Mesodermal cell (in vitro differentiated cells): ENCODE data around the gene ZNF683.
"Not testable (repeated sequence)": the region's sequence is repeated elsewhere in the genome, so short reads cannot be mapped to it uniquely, and the experiment has no call there.

Experiments used
- H3K27ac ChIP-seq: 2 replicates; pipeline ENCODE4 v1.7.0; 2013; ENCODE audit warnings: mild to moderate bottlenecking, low read depth, low read length, moderate library complexity; ENCODE audit not compliant: severe bottlenecking
- H3K36me3 ChIP-seq: 2 replicates; pipeline ENCODE4 v1.7.1; 2013; ENCODE audit warnings: mild to moderate bottlenecking, low read length, moderate library complexity; ENCODE audit not compliant: control insufficient read depth, insufficient read depth
- H3K4me1 ChIP-seq: one replicate; pipeline ENCODE4 v1.7.1; 2013; ENCODE audit warnings: mild to moderate bottlenecking, low read length; ENCODE audit not compliant: insufficient read depth, control insufficient read depth, poor library complexity, severe bottlenecking
- H3K4me3 ChIP-seq: 2 replicates; pipeline ENCODE4 v1.7.0; 2013; ENCODE audit warnings: low read length, control low read depth, mild to moderate bottlenecking; ENCODE audit not compliant: insufficient read depth, poor library complexity, severe bottlenecking; ENCODE audit errors: extremely low read depth
- H3K9me3 ChIP-seq: 2 replicates; pipeline ENCODE4 v1.7.1; 2013; ENCODE audit warnings: mild to moderate bottlenecking, low read length, moderate library complexity; ENCODE audit not compliant: control insufficient read depth
- WGBS, 2 experiments: methylation state at CpG; one replicate each; pipeline ENCODE4 v1.1.5; 2013; ENCODE audit warnings: missing lambda C conversion rate in 2 of 2; ENCODE audit not compliant: insufficient coverage in 2 of 2; 5-methylcytosine and 5-hydroxymethylcytosine counted together

Gene ZNF683

GRCh38 chr1:26333312-26333711, 39.2 kb downstream of the ZNF683 start:
- not testable (repeated sequence) for H3K4me3 ChIP-seq, H3K36me3 ChIP-seq, H3K9me3 ChIP-seq, H3K27ac ChIP-seq
- H3K4me1 ChIP-seq, result peaks cover 13% of the 10 kb centered on the region
- WGBS, 2 experiments, result 89 to 92% methylated on average over 4 to 5 of the region's 8 CpGs

- H3K4me3 ChIP-seq, result no peak overlapping the region
- 92 to 94% methylated on average over 3 of the region's 5 CpGs for WGBS, 2 experiments
- H3K36me3 ChIP-seq, result no peaks in the 10 kb centered on the region
- no peaks in the 10 kb centered on the region for H3K9me3 ChIP-seq
- H3K27ac ChIP-seq, result no peak overlapping the region
- H3K4me1 ChIP-seq, result peaks cover 12% of the 10 kb centered on the region
Observed at GRCh38 chr1:26330276-26330675, 42.3 kb downstream of the ZNF683 start.

DNA sequence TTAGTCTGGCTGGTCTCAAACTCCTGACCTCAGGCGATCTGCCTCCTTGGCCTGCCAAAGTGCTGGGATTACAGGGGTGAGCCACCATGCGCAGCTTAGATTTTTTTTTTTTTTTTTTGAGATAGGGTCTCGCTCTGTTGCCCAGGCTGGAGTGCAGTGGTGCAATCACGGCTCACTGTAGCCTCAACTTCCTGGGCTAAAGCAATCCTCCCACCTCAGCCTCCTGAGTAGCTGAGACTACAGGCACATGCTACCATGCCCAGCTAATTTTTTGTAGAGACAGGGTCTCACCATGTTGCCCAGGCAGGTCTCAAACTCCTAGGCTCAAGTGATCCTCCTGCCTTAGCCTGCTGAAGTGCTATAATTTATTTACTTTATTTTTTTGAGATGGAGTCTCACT, 43.2 kb downstream of the ZNF683 start:
- not testable (repeated sequence) for H3K4me3 ChIP-seq
- H3K4me1 ChIP-seq, result peaks cover 12% of the 10 kb centered on the region
- WGBS, 2 experiments, result 91 to 100% methylated on average over 1 to 3 of the region's 4 CpGs

DNA sequence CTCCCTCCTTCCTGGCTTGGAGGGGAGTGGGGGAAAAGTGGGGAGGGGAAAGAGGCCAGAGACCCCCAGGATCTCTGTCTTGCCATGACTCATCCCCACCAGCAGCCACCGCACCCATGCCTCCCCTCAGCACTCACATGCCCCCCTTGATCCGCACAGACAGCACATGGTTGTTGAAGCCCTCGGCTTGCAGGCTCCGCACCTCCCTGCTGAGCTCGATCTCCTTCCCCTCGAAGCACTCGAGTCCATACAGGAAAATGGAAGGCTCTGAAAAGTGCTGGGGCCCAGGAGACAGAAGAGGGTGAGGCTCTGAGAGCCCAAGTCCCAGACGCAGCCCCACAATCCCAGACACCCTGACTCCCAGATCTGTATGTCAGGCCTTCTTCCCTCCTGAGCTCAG, 44.0 kb downstream of the ZNF683 start:
- no peak overlapping the region for H3K4me3 ChIP-seq
- H3K27ac ChIP-seq, result no peak overlapping the region
- no peaks in the 10 kb centered on the region for H3K9me3 ChIP-seq
- WGBS, 2 experiments, result 81 to 90% methylated on average over 6 to 7 of the region's 8 CpGs
- peaks cover 3% of the 10 kb centered on the region for H3K36me3 ChIP-seq
- peaks cover 12% of the 10 kb centered on the region for H3K4me1 ChIP-seq

More for the DNA sequence above, 43.2 kb downstream of the ZNF683 start:
- not testable (repeated sequence) for H3K27ac ChIP-seq, H3K9me3 ChIP-seq, H3K36me3 ChIP-seq

- H3K36me3 ChIP-seq, result peaks cover 3% of the 10 kb centered on the region
- peaks cover 12% of the 10 kb centered on the region for H3K4me1 ChIP-seq
- WGBS, 2 experiments, result 79 to 88% methylated on average over 7 to 8 of the region's 8 CpGs
Observed at GRCh38 chr1:26327956-26328362, 44.6 kb downstream of the ZNF683 start.

GRCh38 chr1:26324550-26324949, 48.0 kb downstream of the ZNF683 start:
- Histone ChIP-seq H3K36me3 (peaks cover 3% of the 10 kb centered on the region), H3K9me3 (no peaks in the 10 kb centered on the region), H3K27ac (no peak overlapping the region), H3K4me1 (peaks cover 15% of the 10 kb centered on the region), H3K4me3 (no peak overlapping the region)
- WGBS, 2 experiments, result 83 to 100% methylated on average over 1 to 2 of the region's 3 CpGs

More at GRCh38 chr1:26327956-26328362, 44.6 kb downstream of the ZNF683 start:
- Histone ChIP-seq H3K27ac (no peak overlapping the region), H3K4me3 (no peak overlapping the region), H3K9me3 (no peaks in the 10 kb centered on the region)

DNA sequence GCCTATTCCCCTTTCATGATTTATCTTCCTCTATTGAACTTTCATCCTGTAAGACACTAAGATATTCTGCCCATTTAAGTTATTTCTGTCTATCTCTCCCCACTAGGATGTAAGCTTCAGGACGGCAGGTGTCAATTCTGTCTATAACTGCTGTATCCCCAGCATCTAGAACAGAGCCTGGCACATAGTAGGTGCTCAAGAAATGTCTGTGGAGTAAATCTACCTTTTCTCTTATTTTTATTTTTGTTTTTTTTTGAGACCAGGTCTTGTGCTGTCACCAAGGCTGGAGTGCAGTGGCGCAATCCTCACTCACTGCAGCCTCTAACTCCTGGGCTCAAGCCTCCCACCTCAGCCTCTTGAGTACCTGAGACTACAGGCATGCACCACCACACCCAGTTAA, 49.2 kb downstream of the ZNF683 start:
- peaks cover 7% of the 10 kb centered on the region for H3K4me1 ChIP-seq
- H3K9me3 ChIP-seq, result no peaks in the 10 kb centered on the region
- H3K4me3 ChIP-seq, result no peak overlapping the region
- no peak overlapping the region for H3K27ac ChIP-seq
- peaks cover 3% of the 10 kb centered on the region for H3K36me3 ChIP-seq
- 100% methylated on average over 1 of the region's 2 CpGs for whole genome bisulfite sequencing, 2 experiments

GRCh38 chr1:26322042-26322331, 50.6 kb downstream of the ZNF683 start:
- H3K9me3 ChIP-seq, result no peaks in the 10 kb centered on the region
- H3K4me3 ChIP-seq, result no peak overlapping the region
- WGBS, 2 experiments, result 93 to 94% methylated on average over 7 to 8 of the region's 10 CpGs
- H3K36me3 ChIP-seq, result peaks cover 3% of the 10 kb centered on the region
- H3K4me1 ChIP-seq, result peaks cover 13% of the 10 kb centered on the region
- H3K27ac ChIP-seq, result no peak overlapping the region

- Histone ChIP-seq H3K27ac (no peak overlapping the region), H3K4me3 (no peak overlapping the region), H3K36me3 (peaks cover 3% of the 10 kb centered on the region), H3K4me1 (peaks cover 14% of the 10 kb centered on the region), H3K9me3 (no peaks in the 10 kb centered on the region)
- WGBS, 2 experiments, result 38 to 47% methylated on average over 6 to 10 of the region's 16 CpGs
Observed at GRCh38 chr1:26321315-26322041, 51.1 kb downstream of the ZNF683 start.

GRCh38 chr1:26320896-26321295, 51.7 kb downstream of the ZNF683 start:
- peaks cover 3% of the 10 kb centered on the region for H3K36me3 ChIP-seq
- H3K4me3 ChIP-seq, result no peak overlapping the region
- H3K9me3 ChIP-seq, result no peaks in the 10 kb centered on the region
- peaks cover 17% of the 10 kb centered on the region for H3K4me1 ChIP-seq
- WGBS, 2 experiments, result 73 to 100% methylated on average over 1 to 2 of the region's 2 CpGs
- no peak overlapping the region for H3K27ac ChIP-seq

DNA sequence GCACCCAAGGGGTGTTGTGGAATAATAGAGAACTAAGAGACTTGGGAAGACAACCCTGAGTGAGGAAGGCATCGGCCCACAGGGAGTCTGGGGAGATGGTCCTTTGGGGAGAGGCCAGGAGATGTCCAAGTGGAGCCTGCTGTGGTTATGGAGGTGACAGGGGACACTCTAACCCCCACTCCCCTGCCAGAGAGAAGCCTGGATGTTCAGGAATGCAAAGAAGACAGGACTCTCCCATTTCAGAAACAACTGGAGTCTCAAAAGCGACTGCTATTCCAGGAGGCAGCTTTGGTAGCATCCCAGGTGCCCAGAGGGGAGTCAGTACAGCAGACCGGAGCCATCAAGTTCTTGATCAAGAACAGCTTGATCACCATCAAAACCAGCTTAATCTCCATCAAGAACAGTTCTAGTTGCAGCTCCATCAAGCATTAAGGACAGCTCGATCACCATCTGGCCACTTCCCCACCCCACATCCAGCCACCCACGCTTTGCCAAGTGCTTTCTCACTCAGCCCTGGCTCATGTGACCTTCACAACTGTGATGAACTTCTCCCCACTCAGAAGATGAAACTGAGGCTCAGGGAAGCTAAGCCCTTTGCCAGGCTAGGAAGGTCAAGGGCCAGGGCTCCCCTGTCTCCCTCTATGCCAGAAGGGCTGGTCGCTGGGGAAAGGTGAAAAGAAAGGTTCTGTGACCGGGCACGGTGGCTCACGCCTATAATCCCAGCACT, 54.0 kb downstream of the ZNF683 start:
- H3K36me3 ChIP-seq, result no peaks in the 10 kb centered on the region
- WGBS, 2 experiments, result 89 to 97% methylated on average over 5 to 8 of the region's 9 CpGs

More for the DNA sequence above, 54.0 kb downstream of the ZNF683 start:
- peaks cover 17% of the 10 kb centered on the region for H3K4me1 ChIP-seq
- no peaks in the 10 kb centered on the region for H3K9me3 ChIP-seq
- no peak overlapping the region for H3K27ac ChIP-seq
- no peak overlapping the region for H3K4me3 ChIP-seq
